ENCODE measurements around the gene JAKMIP1. TPM values are rescaled to one million over a fixed set of nuclear protein-coding genes. Genes with fewer than 3 reads are reported as not detected.

The JAKMIP1 gene
- total RNA-seq, 1 donor: not detected

GRCh38 chr4:6071959-6072720, 128.2 kb downstream of the JAKMIP1 start:
- TF ChIP-seq, protein P1, sequence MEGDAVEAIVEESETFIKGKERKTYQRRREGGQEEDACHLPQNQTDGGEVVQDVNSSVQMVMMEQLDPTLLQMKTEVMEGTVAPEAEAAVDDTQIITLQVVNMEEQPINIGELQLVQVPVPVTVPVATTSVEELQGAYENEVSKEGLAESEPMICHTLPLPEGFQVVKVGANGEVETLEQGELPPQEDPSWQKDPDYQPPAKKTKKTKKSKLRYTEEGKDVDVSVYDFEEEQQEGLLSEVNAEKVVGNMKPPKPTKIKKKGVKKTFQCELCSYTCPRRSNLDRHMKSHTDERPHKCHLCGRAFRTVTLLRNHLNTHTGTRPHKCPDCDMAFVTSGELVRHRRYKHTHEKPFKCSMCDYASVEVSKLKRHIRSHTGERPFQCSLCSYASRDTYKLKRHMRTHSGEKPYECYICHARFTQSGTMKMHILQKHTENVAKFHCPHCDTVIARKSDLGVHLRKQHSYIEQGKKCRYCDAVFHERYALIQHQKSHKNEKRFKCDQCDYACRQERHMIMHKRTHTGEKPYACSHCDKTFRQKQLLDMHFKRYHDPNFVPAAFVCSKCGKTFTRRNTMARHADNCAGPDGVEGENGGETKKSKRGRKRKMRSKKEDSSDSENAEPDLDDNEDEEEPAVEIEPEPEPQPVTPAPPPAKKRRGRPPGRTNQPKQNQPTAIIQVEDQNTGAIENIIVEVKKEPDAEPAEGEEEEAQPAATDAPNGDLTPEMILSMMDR (IDR thresholded peaks at IDR 0.05; ENCODE audit: insufficient read depth, low read depth, low read length): no peak
- H3K4me3 ChIP-seq (ENCODE audit: low read depth, low read length): no peak overlapping the region
- DNase-seq (ENCODE audit: low read depth): no peak

DNA sequence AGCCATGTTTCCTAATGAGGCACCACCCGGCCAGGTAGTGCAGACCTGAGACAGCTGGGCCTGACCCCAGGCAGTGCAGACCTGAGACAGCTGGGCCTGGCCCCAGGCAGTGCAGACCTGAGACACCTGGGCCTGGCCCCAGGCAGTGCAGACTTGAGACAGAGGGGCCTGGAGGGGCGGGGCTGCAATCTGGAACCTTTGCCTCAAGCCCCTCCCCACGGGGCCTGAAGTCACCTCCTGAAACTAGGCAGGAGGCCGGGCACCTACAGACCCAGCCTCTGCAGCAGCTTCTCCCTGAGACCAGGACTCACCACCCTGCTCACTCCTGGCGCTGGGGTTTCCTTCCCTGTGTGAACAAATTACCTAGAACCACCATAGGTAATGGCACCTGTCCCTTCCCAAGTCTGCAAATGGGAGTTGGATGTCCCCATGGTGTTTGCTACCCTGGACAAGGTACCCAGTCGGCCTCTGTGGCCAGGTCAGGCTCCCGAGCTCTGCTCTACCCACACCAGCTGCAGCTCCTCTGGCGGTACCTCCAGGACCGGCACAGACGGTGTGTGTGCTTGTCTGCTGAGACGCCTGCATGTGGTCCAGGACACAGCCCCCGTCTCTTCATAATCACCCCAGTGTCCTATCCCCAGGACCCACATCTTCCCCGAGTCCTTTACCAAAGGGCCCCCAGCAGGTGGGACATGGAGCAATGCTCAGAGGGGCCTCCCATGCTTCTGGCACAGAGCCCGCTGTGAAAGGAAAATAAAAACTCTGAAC, 129.0 kb downstream of the JAKMIP1 start:
- TF ChIP-seq, protein P1 (IDR thresholded peaks at IDR 0.05; ENCODE audit: insufficient read depth, low read depth, low read length): no peak
- no peak overlapping the region for H3K4me3 ChIP-seq (ENCODE audit: low read depth, low read length)
- DNase-seq (ENCODE audit: low read depth): no peak

DNA sequence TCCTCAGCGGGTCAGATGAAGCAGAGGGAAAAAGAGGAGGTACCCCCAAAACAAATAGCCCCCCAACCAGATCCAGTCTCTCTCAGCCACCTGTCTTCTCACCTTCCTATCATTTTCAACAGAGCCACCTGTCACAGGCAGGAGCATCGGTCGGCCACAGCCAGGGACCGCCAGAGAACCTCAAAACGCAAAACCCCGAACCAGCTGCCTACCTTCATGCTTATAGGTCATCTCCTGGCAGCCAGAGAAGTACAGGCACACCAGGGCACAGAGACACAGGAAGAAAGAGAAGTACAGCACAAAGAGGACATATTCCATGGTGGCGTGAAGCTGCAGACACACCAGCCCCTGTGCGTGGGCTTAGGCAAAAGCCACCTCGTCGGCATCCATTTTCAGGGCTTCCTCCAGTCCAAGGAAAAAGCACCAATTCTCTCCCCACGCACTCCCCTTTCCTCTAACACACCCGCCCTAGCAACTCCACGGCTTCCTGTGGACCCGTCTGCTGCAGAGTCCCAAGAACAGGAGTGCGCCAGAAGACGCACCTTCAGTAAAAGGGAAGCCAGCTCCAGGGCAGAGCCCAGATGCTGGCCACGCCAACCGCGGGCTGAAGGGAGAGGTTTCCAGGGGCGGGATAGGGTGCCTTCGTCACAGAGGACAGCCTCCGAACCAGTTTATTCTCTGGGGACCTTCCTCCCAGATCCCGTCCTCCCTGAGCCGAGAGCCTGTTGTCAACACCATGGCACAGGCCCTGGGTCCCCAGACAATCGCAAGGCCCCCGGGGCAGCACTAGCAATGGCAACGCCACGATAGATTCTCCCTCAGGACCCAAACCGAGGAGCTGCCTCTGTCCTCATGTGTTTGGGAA, 130.3 kb downstream of the JAKMIP1 start:
- TF ChIP-seq, protein P1 (IDR thresholded peaks at IDR 0.05; ENCODE audit: insufficient read depth, low read depth, low read length): no peak
- H3K4me3 ChIP-seq (ENCODE audit: low read depth, low read length): no peak overlapping the region
- DNase-seq (ENCODE audit: low read depth): no peak

GRCh38 chr4:6068986-6069385, 131.4 kb downstream of the JAKMIP1 start:
- no peak for DNase-seq (ENCODE audit: low read depth)
- H3K4me3 ChIP-seq (ENCODE audit: low read depth, low read length): no peak overlapping the region
- TF ChIP-seq, protein P1 (IDR thresholded peaks at IDR 0.05; ENCODE audit: insufficient read depth, low read depth, low read length): no peak

DNA sequence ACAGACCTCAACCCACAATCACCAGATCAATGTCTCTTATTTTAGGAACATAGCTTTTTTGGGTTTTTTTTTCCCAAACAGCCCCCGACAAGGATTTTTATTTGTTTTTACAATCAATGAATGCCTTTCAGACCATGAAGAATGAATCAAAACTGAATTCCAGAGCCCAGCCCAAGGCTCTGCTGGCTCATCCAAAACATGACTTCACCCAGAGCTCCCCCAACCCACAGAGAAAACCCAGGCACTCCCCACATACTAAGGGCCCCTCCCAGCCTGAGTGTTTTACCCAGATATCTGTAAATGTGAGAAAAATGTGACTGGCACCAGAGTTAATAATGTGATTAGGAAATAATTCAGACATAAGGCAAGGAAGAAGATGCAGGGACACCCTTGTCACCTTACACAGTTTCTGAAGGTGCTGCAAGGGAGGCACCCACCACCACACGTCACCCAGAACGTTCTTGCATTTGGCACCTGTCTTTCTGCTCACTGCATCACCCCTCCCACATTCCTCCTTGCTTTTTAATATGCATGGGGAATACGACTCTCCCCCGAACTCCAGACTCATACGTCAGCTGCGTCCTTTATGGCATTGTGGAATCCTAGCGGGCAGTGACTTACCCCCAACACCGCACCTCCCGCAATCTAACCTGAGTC, 134.3 kb downstream of the JAKMIP1 start:
- DNase-seq (ENCODE audit: low read depth): no peak
- TF ChIP-seq, protein P1 (IDR thresholded peaks at IDR 0.05; ENCODE audit: insufficient read depth, low read depth, low read length): no peak
- H3K4me3 ChIP-seq (ENCODE audit: low read depth, low read length): no peak overlapping the region

GRCh38 chr4:6065166-6065565, 135.2 kb downstream of the JAKMIP1 start:
- TF ChIP-seq, protein P1 (IDR thresholded peaks at IDR 0.05; ENCODE audit: insufficient read depth, low read depth, low read length): no peak
- no peak for DNase-seq (ENCODE audit: low read depth)
- H3K4me3 ChIP-seq (ENCODE audit: low read depth, low read length): no peak overlapping the region
